Loucy (cell line): ENCODE data around the gene SLC39A9.
"Not testable (repeated sequence)": the region's sequence is repeated elsewhere in the genome, so short reads cannot be mapped to it uniquely, and the experiment has no call there.

Experiments used
- H2AFZ ChIP-seq: fragments of 200-600 bp; sonication (generic); 2 replicates; pipeline ENCODE4 v1.6.0; 2016; ENCODE audit warnings: antibody characterized with exemption, mild to moderate bottlenecking, low read length, moderate library complexity
- H3F3A ChIP-seq: fragments of 200-600 bp; 2 replicates; pipeline ENCODE4 v1.6.0; 2016; ENCODE audit warnings: antibody characterized with exemption, low read depth, mild to moderate bottlenecking
- H3K27me3 ChIP-seq: fragments of 200-600 bp; sonication (generic); 2 replicates; pipeline ENCODE4 v1.6.1; 2014; ENCODE audit warnings: low read length, mild to moderate bottlenecking; ENCODE audit not compliant: insufficient read depth, poor library complexity, severe bottlenecking
- H3K36me3 ChIP-seq: fragments of 200-600 bp; sonication (generic); 2 replicates; pipeline ENCODE4 v1.6.1; 2016; ENCODE audit warnings: low read length; ENCODE audit not compliant: insufficient read depth
- H3K4me1 ChIP-seq: fragments of 200-600 bp; sonication (generic); 2 replicates; pipeline ENCODE4 v1.5.1; 2014; ENCODE audit warnings: low read length, mild to moderate bottlenecking; ENCODE audit not compliant: insufficient read depth, poor library complexity, severe bottlenecking
- H3K4me2 ChIP-seq: fragments of 200-600 bp; sonication (generic); 2 replicates; pipeline ENCODE4 v1.6.0; 2014; ENCODE audit warnings: antibody characterized with exemption, low read length, low read depth, mild to moderate bottlenecking; ENCODE audit not compliant: poor library complexity, severe bottlenecking
- H3K4me3 ChIP-seq: fragments of 200-600 bp; sonication (generic); 2 replicates; pipeline ENCODE4 v1.5.1; 2014; ENCODE audit warnings: low read length, mild to moderate bottlenecking, mixed read lengths; ENCODE audit not compliant: poor library complexity, severe bottlenecking
- H3K79me2 ChIP-seq: fragments of 200-600 bp; sonication (generic); 2 replicates; pipeline ENCODE4 v1.6.1; 2014; ENCODE audit warnings: low read length; ENCODE audit not compliant: insufficient read depth
- H3K9ac ChIP-seq: fragments of 200-600 bp; sonication (generic); 2 replicates; pipeline ENCODE4 v1.6.0; 2014; ENCODE audit warnings: mild to moderate bottlenecking, low read depth, low read length, moderate library complexity; ENCODE audit not compliant: poor library complexity, severe bottlenecking
- H3K9me2 ChIP-seq: fragments of 200-600 bp; sonication (generic); replicated peaks from 2 replicates; pipeline ENCODE4 v1.6.1; 2016; ENCODE audit warnings: low read depth, low read length, mixed read lengths
- H3K9me3 ChIP-seq: fragments of 200-600 bp; sonication (generic); 2 replicates; pipeline ENCODE4 v1.6.1; 2014; ENCODE audit warnings: mild to moderate bottlenecking, antibody characterized with exemption, low read length, low read depth; ENCODE audit not compliant: insufficient read depth
- H4K20me1 ChIP-seq: fragments of 200-600 bp; sonication (generic); 2 replicates; pipeline ENCODE4 v1.6.0; 2014; ENCODE audit warnings: antibody characterized with exemption, low read length, mild to moderate bottlenecking; ENCODE audit not compliant: insufficient read depth, poor library complexity, severe bottlenecking
- EZH2phosphoT487 ChIP-seq: fragments of 200-600 bp; IDR thresholded peaks from 2 replicates; pipeline ENCODE4 v1.6.1; 2018; ENCODE audit warnings: antibody characterized with exemption, mild to moderate bottlenecking, moderate library complexity, borderline replicate concordance
- TF ChIP-seq, protein P1 (sequence below): fragments of 200-600 bp; sonication (generic); conservative IDR thresholded peaks from 2 replicates; pipeline ENCODE4 v1.5.1; 2014; ENCODE audit warnings: mild to moderate bottlenecking, antibody characterized with exemption, low read length

The SLC39A9 gene

DNA sequence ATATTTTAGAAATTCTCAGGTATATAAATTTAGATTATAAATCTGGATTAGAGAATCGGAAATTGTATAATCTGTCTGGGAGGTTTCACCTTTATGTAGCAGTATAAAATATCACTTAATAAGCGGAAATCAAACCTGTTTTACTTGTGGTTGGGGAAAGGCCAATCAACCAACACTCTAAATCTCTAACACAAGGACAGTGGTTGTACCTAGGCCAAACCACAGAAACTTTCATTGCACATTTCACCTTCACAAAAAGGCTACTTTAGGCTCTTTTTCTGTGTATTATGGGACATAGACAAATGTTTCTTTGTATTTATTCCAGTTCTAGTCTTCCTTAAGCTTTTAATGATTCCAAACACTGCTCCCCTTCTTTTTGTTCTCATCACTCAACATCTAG, 20.2 kb upstream of the SLC39A9 start:
- Histone ChIP-seq H2AFZ (no peak overlapping the region), H3K79me2 (peaks cover 39% of the 10 kb centered on the region), H3K9me2 (no peaks in the 10 kb centered on the region), H3K36me3 (peaks cover 81% of the 10 kb centered on the region), H3K9me3 (0 out of 2 replicates have a peak, but pooled peaks cover 3% of the 10 kb centered on the region), H3K4me3 (no peak overlapping the region), H4K20me1 (peaks cover 28% of the 10 kb centered on the region), H3F3A (no peaks in the 10 kb centered on the region), H3K4me2 (no peak overlapping the region), H3K27me3 (no peaks in the 10 kb centered on the region), H3K4me1 (no peaks in the 10 kb centered on the region), H3K9ac (no peak overlapping the region)
- no peak for TF ChIP-seq EZH2phosphoT487
- TF ChIP-seq, protein P1, sequence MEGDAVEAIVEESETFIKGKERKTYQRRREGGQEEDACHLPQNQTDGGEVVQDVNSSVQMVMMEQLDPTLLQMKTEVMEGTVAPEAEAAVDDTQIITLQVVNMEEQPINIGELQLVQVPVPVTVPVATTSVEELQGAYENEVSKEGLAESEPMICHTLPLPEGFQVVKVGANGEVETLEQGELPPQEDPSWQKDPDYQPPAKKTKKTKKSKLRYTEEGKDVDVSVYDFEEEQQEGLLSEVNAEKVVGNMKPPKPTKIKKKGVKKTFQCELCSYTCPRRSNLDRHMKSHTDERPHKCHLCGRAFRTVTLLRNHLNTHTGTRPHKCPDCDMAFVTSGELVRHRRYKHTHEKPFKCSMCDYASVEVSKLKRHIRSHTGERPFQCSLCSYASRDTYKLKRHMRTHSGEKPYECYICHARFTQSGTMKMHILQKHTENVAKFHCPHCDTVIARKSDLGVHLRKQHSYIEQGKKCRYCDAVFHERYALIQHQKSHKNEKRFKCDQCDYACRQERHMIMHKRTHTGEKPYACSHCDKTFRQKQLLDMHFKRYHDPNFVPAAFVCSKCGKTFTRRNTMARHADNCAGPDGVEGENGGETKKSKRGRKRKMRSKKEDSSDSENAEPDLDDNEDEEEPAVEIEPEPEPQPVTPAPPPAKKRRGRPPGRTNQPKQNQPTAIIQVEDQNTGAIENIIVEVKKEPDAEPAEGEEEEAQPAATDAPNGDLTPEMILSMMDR: no peak

DNA sequence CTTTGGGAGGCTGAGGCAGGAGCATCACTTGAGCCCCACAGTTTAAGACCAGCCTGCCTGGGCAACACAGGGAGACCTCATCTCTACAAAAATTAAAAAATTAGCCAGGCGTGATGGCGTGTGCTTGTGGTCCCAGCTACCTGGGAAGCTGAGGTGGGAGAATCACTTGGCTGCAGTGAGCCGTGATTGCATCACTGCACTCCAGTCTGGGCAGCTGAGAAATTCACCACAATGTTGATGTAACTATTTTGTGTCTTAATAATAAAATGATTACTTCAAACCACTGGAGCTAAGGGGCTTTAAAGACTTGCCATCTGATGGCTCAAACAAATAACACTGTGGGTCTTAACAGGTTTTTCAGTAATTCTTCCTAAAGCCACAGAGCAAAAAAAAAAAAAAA, 11.2 kb upstream of the SLC39A9 start:
- H3K27me3 ChIP-seq: no peaks in the 10 kb centered on the region
- no peaks in the 10 kb centered on the region for H3K9me3 ChIP-seq
- H3K4me3 ChIP-seq: no peak overlapping the region
- no peaks in the 10 kb centered on the region for H3K9me2 ChIP-seq
- H3K9ac ChIP-seq: no peak overlapping the region
- peaks cover 99% of the 10 kb centered on the region for H3K79me2 ChIP-seq
- TF ChIP-seq EZH2phosphoT487: no peak
- TF ChIP-seq, protein P1: no peak
- H3K4me2 ChIP-seq: no peak overlapping the region
- no peak overlapping the region for H2AFZ ChIP-seq
- H3F3A ChIP-seq: no peaks in the 10 kb centered on the region
- H3K4me1 ChIP-seq: peaks cover 22% of the 10 kb centered on the region
- H3K36me3 ChIP-seq: peaks cover 81% of the 10 kb centered on the region
- peaks cover 92% of the 10 kb centered on the region for H4K20me1 ChIP-seq

GRCh38 chr14:69391400-69391799, 7.1 kb upstream of the SLC39A9 start:
- peaks cover 59% of the 10 kb centered on the region for H3K4me1 ChIP-seq
- not testable (repeated sequence) for H3K9ac ChIP-seq, H3F3A ChIP-seq, H3K27me3 ChIP-seq, H3K9me2 ChIP-seq, H2AFZ ChIP-seq, H3K9me3 ChIP-seq
- H4K20me1 ChIP-seq: peaks cover 89% of the 10 kb centered on the region
- peaks cover 80% of the 10 kb centered on the region for H3K36me3 ChIP-seq
- H3K4me2 ChIP-seq: peak overlapping the region; percentile 93
- H3K79me2 ChIP-seq: peaks cover 99% of the 10 kb centered on the region
- peak overlapping the region; percentile 90 for H3K4me3 ChIP-seq

GRCh38 chr14:69392481-69392880, 6.0 kb upstream of the SLC39A9 start:
- H3K4me3 ChIP-seq: peak overlapping the region; percentile 90
- H3K27me3 ChIP-seq: no peaks in the 10 kb centered on the region
- H3K9ac ChIP-seq: peak overlapping the region; percentile 23
- H3K79me2 ChIP-seq: peaks cover 99% of the 10 kb centered on the region
- H2AFZ ChIP-seq: no peak overlapping the region
- no peaks in the 10 kb centered on the region for H3K9me3 ChIP-seq
- TF ChIP-seq, protein P1: no peak
- TF ChIP-seq EZH2phosphoT487: no peak
- peaks cover 90% of the 10 kb centered on the region for H4K20me1 ChIP-seq
- H3K4me2 ChIP-seq: peak overlapping the region; percentile 93
- H3K9me2 ChIP-seq: no peaks in the 10 kb centered on the region
- H3K4me1 ChIP-seq: peaks cover 68% of the 10 kb centered on the region
- H3F3A ChIP-seq: no peaks in the 10 kb centered on the region
- H3K36me3 ChIP-seq: peaks cover 69% of the 10 kb centered on the region
